NOMO-1 treated with dmso at 0.1 percent for 144 hours (cell line): ENCODE data around the gene UBP1.
A peak's percentile ranks its signal among the peaks of the same experiment; 100 is the strongest.
"Not testable (repeated sequence)": the region's sequence is repeated elsewhere in the genome, so short reads cannot be mapped to it uniquely, and the experiment has no call there.

Source experiments
- DNase-seq: peaks from one replicate; lab custom pipeline; 2025; ENCODE audit not compliant: unreplicated experiment; lab: John Stamatoyannopoulos, UW

The UBP1 gene

GRCh38 chr3:33440328-33441224, at the start of gene UBP1:
UBP1 (minus strand) TSS chr3:33440405; CDS start chr3:33439848, 557 bp downstream.
- DNase-seq, result peak; percentile 100

DNA sequence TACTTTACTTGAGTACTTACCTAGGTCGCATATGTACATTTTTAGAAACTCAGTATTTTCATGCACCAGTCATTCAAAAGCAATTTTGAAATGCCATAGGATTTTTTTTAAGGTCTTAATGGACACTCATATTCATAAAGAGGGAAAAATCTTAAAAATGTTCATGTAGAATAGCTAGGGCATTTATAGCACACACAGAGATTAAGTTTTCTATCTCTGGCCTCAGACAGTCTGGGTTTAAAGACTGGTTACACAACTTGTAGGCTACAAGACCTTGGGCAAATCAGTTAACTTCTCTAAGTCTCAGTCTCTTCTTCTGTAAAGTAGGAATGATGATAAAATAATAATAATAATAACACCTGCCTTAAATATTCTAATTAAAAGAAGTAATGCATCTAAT, 48.5 kb upstream of the UBP1 start:
- DNase-seq, result no peak

GRCh38 chr3:33488246-33488645, 48.0 kb upstream of the UBP1 start:
- DNase-seq, result no peak

GRCh38 chr3:33482111-33482521, 41.9 kb upstream of the UBP1 start:
- no peak for DNase-seq

- no peak for DNase-seq
Observed at GRCh38 chr3:33474896-33475295, 34.7 kb upstream of the UBP1 start.

DNA sequence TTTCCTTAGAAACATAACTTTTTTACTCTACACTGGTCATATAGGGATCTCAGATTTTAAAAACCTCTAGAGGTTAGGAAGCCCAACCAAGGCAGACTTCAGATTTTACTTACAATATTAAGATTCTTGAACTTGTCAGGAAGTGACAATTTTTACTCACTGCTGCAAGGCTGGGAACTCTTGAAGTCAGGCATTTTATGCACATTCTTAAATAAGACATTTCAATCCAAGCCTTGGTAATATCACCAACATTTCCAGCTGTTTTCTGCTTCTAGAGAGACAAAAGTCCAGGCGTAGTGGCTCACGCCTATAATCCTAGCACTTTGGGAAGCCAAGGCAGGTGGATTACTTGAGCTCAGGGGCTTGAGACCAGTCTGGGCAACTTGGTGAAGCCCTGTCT, 33.6 kb upstream of the UBP1 start:
- no peak for DNase-seq

DNA sequence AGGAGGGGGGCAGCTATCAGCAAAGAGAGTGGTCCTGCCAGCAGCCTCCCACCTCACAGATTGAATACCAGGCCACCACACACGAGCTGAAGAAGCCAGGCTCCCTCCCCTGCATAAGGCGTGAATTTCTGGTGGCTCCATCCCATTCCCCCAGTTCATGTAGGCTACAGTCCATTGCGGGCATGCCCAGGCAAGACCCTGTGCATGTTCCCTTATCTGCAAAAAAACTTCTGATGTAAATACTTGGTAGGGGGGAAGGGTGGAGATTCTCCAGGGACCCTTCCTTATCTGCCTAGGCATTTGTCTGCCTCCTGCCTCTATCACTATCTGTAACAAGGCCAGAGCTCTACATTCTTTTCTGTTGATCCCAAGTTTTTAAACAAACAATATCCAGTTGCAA, 27.6 kb upstream of the UBP1 start:
- DNase-seq, result no peak

- DNase-seq, result no peak
Observed at GRCh38 chr3:33461097-33461496, 20.9 kb upstream of the UBP1 start.

GRCh38 chr3:33459577-33459976, 19.4 kb upstream of the UBP1 start:
- not testable (repeated sequence) for DNase-seq

DNA sequence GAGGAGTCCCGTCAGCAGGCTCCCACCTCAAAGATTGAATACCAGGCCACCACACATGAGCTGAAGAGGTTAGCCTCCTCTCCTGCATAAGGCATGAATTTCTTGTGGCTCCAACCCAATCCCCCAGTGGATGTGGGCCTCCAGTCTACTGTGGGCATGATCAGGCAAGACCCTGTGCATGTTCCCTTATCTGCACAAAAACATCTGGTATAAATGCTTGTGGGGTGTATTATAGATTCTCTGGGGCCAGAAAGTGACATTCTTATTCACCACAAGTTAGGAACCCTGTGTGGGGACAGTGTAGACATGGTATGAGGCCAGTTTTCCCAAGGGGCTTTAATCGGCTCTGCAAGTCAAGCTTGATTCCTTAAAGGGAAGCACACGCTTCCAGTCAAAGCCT, 18.2 kb upstream of the UBP1 start:
- no peak for DNase-seq

GRCh38 chr3:33456756-33457155, 16.6 kb upstream of the UBP1 start:
- no peak for DNase-seq

- DNase-seq, result no peak
Observed at GRCh38 chr3:33453331-33453761, 13.1 kb upstream of the UBP1 start.

DNA sequence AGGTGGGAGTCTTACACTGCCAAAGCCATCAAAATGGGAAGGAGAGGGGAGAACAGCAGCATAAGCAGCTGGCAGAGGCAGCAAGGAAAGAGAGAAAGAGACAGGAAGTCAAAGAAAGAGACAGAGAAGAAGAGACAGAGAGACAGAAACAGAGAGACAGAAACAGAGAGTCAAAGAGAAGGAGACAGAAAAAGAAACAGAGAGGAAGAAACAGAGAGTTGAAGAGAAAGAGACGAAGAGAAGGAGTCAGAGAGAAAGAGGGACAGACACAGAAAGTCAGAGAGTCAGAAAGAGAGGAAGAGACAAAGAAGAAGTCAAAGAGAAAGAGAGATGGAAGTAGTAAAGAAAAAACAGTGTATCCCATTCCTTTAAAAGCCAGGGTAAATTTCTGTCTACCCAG, 11.8 kb upstream of the UBP1 start:
- not testable (repeated sequence) for DNase-seq

- no peak for DNase-seq
Observed at GRCh38 chr3:33447958-33448357, 7.8 kb upstream of the UBP1 start.

DNA sequence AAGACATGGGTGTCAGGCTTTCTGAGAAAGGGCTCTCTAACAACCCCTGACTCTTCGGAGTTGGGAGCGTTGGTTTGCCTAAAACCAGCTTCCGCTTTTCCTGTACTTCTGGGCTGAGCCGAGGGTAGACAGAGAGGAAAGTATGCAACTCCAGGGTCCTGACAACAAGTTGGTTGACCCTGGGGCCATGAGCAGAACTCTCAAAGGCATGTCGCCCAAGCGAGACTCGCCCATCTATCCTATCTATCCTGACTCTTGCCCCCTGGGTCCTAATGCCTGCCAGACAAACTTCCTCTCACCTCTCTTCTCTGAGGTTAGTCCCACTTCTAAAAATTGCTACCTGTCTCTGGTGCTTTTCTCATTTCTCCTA, 7.0 kb upstream of the UBP1 start:
- DNase-seq, result not testable (repeated sequence)

GRCh38 chr3:33442190-33442589, 2.0 kb upstream of the UBP1 start:
- DNase-seq, result no peak

DNA sequence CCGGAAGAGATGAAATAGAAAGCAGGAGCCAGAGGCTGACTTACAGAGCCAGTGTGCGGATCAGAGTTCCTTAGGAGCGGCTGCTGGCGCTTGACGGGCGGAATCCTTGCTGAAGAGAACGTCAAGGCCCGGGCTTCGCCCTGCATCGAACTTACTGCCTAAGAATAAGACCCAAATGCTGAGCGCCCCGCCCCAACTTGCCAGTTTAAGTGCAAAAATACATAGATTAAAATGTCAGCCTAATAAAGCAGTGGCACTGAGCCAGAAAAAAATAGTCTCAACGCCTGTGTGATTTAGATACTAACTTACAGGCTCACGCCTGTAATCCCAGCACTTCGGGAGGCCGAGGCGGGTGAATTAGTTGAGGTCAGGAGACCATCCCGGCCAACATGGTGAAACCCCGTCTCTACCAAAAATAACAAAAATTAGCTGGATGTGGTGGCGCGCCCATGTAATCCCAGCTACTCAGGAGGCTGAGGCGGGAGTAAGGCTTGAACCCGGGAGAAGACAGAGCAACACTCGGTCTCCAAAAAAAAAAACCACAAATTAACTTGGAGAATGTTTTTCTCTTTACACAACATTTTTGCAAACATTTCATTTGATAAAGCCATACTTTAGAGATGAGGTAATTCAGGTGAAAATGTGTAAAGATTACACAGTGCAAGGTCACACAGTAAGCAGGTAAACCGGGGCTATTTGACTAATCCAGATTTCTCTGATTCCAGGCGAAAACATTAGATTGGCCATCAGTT, 1.2 kb upstream of the UBP1 start:
- DNase-seq, result no peak

DNA sequence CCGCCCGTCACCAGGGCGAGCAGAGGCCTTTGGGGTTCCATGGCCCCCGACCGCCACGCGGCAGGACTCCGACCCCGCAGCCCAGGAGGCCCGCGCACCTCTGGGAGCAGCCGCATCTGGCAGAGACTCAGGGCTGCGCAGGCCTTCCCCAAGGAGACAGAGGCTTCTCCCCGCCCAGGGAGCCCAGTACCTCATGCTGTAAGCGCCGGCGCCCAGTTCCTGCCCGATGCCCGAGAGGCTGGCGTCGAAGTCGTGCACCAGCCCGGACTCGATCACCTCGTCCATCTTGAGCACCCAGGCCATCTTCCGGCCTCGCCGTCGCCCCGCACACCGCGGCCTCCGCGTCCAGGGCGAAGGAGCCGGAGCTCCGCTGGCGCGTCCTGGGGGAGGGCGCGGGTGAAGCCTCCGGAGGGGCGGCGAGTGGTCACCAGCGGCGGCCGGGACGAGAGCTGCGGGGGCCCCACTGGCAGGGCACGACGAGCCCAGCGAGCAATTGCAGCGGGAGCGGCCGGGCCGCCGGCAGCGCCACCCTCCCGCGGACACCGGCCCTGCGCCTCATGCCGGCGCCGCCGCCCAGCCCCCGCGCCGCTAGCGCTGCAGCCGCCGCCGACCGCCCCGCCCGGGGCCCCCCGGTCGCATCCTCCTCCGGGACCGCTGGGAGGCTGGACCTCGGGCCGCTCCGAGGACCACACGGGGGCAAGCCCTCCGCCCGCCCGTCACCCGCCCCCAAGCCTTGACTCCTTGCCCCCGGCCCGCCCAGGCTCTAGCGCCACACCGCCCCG, 468 bp downstream of the UBP1 start:
- no peak for DNase-seq

DNA sequence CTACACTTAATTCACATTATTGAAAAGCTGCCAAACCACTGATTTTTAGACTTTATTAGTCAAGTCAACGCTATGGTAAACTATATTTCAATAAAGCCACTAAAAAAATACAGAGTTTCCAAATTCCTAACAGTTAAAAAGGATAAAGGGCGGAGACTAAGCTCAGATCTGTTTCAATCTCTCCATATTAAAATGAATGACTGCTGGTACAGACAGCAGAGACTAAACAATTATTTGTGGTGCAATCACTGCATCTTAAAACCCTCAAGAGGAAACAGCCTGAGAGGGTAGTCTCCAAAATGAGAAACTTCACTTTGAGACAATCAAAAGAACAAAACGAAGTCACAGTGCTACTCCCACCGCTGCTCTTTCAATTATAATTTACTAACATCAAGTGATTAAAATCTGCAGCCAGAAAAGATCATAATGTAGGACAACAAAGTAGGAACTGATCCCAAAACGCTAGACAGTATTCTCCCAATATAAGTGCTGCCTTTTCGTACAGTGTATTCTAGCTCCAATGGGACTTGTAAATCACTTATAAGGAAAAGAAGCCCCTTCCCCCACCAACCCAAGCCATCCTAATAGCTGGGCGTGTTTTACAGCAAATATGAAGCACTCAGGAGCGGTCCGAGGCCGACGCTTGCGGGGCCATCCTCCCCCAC, 1.2 kb downstream of the UBP1 start:
- DNase-seq, result peak; percentile 48

- no peak for DNase-seq
Observed at GRCh38 chr3:33438284-33438668, 1.9 kb downstream of the UBP1 start.
